ENCODE results near the gene FXYD1.

Gene FXYD1

GRCh38 chr19:35108730-35109129 is 29.9 kb upstream of the FXYD1 start:
- no peak for DNase-seq

DNA sequence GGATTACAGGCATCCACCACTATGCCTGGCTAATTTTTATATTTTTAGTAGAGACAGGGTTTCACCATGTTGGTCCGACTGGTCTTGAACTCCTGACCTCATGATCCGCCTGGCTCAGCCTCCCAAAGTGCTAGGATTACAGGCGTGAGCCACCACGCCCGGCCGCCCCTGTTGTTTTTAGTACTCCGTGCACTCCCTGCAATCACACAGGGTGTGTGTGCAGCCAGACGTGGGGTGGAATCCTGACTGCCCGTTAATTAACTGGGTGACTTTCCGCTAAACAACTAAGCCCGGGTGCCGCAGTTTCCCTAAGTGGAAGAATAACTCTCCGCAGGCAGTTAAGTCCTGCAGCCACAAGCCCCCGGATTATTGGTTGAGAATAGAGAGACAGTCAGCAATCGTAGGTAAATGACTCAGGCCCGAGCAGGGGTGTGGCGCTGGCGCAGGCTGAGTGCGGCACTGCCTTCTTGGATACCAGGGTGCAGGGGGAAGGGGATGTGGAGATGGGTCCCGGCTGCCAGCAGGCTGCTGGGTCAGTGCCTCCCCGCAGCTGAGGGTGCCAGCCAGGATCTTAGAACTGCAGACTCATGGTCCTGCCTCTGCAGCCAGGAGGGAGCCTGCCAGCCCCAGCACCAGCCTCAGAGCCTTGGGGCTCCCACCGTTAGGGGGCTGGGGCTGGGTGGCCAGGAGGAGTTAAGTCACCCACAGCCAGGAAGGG is 29.1 kb upstream of the FXYD1 start:
- DNase-seq, result no peak

GRCh38 chr19:35110974-35111373 is 27.6 kb upstream of the FXYD1 start:
- no peak for DNase-seq

GRCh38 chr19:35112995-35113688 is 25.5 kb upstream of the FXYD1 start:
- DNase-seq, result no peak

DNA sequence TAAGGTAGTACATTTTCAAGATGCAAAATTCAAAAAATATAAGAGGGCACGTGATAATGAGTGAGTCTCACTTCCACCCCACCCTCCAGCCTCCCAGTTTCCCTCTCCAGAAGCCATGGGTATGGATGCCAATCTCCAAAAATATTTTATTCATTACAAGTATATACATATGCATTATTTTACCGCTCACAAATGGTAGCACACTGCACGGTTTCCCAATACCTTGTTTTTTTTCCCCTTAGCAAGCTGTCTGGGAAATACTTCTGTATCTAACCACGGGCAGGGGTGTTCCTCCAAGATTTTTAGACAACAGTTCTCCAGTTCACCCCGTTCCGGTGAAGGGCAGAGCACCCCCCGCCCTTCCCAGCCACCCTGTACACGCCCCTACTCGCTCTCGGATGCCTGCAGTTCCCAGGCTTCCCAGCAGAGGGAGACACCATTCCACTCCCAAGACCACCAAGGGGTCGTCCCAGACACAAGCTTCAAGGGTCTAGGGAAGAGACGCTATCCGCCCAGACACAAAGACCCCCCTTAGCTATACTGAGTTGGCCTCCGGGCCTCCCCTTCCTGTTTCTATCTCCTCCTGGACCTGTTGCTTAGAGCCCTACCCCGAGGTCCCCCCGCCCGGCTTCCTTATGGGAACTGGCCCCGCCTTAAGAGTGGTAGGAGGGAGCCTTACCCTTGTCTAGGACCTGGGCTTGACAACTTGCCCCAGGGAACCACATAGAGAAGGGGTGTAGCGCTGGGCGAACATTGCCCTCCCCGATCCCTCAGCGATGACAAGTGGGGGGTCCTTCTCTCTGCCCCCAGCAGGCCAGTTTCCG is 24.1 kb upstream of the FXYD1 start:
- peak; percentile 93 for DNase-seq

GRCh38 chr19:35115177-35115951 is 23.3 kb upstream of the FXYD1 start, which contains the start of gene FXYD3:
Gene FXYD3 (plus strand): TSS chr19:35115823. CDS start chr19:35119377, 3,554 bp downstream.
- no peak for DNase-seq

GRCh38 chr19:35116072-35116801 is 22.4 kb upstream of the FXYD1 start:
- DNase-seq, result no peak

- DNase-seq, result no peak
These were observed 21.5 kb upstream of the FXYD1 start for GRCh38 chr19:35117116-35117515.

- DNase-seq, result no peak
These were observed 20.8 kb upstream of the FXYD1 start for GRCh38 chr19:35117799-35118198.

GRCh38 chr19:35118268-35119020 is 20.2 kb upstream of the FXYD1 start:
- DNase-seq, result no peak

GRCh38 chr19:35119091-35119490 is 19.5 kb upstream of the FXYD1 start:
- no peak for DNase-seq

DNA sequence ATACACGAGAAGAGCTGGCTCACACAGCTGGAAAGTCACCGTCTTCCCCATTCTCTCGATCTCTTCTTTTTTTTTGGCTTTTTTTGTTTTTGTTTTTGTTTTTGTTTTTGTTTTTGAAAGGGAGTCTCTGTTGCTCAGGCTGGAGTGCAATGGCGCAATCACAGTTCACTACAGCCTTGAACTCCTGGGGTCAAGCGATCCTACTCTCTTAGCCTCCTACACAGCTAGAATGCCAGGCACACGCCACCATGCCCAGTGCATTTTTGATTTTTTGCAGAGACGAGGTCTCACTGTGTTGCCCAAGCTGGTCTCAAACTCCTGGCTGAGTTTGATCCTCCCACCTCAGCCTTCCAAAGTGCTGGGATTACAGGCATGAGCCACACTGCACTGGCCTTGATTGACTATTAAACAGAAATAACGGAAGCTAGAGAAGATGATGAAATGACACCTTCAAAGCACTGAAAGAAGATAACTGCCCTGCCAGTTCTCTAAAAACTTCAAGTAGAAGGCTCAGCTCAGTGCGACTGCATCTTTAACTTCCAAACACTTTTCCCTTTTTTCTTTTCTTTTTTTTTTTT is 19.0 kb upstream of the FXYD1 start:
- no peak for DNase-seq

DNA sequence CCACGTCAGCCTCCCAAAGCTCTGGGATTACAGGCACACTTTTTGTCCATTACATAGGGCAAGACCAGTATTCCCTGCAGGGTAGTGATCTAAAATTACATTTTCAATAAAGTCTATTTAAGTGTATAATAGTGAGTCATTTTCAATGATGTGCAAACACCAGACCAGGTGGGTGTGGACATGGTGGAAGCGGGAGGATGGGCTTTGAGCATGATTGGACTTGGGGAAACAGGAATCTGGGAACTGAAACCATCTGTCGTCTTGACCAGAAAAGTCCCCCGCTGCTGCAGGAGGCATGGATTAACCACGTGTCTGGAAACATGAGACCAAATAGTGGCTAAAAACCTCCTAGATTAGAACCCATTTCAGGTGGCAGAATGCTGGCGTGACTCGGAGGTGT is 18.1 kb upstream of the FXYD1 start:
- DNase-seq, result no peak

DNA sequence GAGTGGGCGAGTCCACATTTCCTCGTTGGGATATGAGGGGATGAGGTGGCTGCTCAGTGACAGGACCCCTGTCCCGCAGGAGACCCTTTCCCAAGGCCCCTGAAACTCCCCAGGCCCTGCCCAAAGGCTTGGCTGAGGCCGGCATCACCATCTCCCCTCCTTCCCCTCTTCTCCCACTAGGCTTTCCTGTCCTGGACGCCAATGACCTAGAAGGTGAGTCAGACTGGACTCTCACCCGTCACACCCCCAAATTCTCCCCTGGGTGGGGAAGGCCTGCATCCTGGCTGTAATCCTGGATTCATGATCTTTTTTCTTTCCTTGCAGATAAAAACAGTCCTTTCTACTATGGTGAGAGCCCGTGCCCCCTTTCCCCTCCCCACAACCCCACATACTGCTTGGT is 17.7 kb upstream of the FXYD1 start:
- no peak for DNase-seq

GRCh38 chr19:35122687-35123551 is 15.7 kb upstream of the FXYD1 start:
- no peak for DNase-seq

GRCh38 chr19:35123573-35123972 is 15.1 kb upstream of the FXYD1 start:
- DNase-seq, result no peak

- DNase-seq, result peak; percentile 94
These were observed 14.2 kb upstream of the FXYD1 start for GRCh38 chr19:35124098-35125060.

GRCh38 chr19:35125270-35125717 is 13.3 kb upstream of the FXYD1 start:
- DNase-seq, result no peak

Measured in activated CD8-positive, alpha-beta memory T cell treated with anti-CD3 and anti-CD28 coated beads, Interleukin-2, amount 50 U/mL, for 48 hours (primary cell).